ENCODE data around the gene GRSF1.
"Not testable (repeated sequence)": the region's sequence is repeated elsewhere in the genome, so short reads cannot be mapped to it uniquely, and the experiment has no call there.

GRSF1 gene

DNA sequence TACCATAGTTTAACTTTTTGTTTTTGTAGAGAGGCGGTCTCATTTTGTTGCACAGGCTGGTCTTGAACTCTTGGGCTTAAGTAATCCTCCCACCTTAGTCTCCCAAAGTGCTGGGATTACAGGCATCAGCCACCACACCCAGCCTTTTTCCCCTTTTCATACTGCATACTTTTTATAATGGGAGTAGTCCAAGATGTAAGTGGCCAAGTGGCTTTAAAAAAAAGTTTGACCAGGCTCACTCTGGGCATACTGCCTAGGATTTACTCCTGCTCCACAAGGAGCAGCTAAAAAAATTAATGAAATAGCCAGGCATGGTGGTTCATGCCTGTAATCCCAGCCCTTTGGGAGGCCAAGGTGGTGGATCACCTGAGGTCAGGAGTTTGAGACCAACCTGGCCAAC, 6.0 kb downstream of the GRSF1 start:
- DNase-seq (ENCODE audit: low read depth): no peak

DNA sequence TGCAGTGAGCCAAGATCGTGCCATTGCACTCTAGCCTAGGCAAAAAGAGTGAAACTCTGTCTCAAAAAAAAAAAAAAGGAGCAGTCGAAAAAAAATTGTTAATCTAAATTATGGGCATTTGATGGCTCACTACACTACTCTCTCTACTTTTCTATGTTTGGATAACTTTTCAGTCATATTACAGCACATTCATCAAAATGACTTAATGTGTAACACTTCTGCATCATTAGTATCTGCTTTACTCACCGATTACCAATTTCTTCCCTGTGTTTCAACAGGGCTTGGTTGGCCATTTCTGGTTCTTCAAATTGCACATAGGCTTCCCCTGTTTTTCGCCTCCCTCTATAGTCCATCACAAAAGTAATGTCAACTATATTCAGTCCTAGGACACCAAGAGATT, 8.4 kb downstream of the GRSF1 start:
- DNase-seq (ENCODE audit: low read depth): no peak

DNA sequence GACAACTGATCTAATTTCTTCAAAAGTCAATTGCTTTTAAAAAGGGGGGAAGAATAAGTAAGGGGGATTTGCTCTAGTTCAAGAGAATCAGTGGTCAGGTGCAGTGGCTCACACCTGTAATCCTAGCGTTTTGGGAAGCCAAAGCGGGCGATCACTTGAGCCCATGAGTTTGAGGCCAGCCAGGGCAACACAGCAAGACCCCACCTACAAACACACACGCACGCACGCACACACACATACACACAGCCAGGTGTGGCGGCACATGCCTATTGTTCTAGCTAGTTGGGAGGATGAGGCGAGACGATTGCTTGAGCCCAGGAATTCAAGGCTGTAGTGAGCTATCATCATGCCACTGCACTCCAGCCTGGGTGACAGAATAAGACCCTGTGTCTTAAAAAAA, 9.6 kb downstream of the GRSF1 start:
- DNase-seq (ENCODE audit: low read depth): no peak

DNA sequence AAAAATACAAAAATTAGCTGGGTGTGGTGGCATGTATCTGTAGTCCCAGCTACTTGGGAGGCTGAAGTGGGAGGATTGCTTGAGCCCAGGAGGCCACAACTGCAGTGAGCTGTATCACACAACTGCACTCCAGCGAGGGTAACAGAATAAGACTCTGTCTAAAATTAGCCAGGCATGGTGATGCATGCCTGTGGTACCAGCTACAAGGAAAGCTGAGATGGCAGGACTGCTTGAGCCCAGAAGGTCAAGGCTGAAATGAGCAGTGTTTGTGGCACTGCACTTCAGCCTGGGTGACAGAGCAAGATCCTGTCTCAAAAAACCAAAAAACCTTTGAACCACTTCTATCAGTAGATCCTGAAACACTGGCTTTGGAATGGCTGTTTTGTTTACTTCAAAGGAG, 10.2 kb downstream of the GRSF1 start:
- DNase-seq (ENCODE audit: low read depth): no peak

GRCh38 chr4:70829015-70829414, 10.7 kb downstream of the GRSF1 start:
- DNase-seq (ENCODE audit: low read depth): no peak

DNA sequence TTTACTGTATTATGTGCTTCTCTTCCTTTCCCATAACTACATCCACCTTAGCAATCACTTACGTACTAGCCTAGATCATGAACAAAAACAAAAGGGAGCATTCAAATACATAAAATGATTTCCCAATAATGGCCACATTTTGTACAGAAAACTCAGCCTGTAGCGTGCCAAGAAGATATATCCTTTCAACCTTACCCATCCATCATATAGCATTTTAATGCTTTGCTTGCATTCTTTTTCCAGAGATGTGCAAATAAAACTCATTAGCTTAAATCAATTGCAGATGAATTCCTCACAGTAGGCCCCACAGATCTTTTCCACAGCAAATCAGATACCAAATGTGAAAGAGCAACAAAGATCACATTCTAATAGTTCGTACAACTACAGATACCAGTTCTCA, 20.8 kb downstream of the GRSF1 start:
- DNase-seq (ENCODE audit: low read depth): no peak

GRCh38 chr4:70818173-70818855, 21.4 kb downstream of the GRSF1 start:
- DNase-seq (ENCODE audit: low read depth): no peak

- DNase-seq (ENCODE audit: low read depth): no peak
Measured at GRCh38 chr4:70816894-70817293, 22.8 kb downstream of the GRSF1 start.

- no peak for DNase-seq (ENCODE audit: low read depth)
Measured at GRCh38 chr4:70815370-70815769, 24.3 kb downstream of the GRSF1 start.

DNA sequence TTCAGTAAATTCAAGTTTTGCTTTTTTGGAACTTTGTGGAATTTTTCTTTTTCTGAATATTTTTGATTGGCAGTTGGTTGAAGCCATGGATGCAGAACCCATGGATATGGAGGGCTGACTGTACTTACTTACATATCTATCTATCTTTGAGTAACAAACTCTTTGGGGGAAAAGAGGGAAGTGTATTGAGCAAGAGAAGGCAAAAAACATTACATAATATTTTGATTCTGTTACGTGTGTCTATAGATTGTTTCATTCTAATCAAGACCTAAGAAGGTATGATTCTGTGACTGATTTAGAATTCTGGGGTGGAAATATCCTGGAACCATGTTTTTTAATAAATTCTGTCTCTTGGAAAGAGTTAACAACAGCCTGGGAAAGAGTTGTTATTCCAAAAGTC, 31.5 kb downstream of the GRSF1 start:
- DNase-seq (ENCODE audit: low read depth): no peak

DNA sequence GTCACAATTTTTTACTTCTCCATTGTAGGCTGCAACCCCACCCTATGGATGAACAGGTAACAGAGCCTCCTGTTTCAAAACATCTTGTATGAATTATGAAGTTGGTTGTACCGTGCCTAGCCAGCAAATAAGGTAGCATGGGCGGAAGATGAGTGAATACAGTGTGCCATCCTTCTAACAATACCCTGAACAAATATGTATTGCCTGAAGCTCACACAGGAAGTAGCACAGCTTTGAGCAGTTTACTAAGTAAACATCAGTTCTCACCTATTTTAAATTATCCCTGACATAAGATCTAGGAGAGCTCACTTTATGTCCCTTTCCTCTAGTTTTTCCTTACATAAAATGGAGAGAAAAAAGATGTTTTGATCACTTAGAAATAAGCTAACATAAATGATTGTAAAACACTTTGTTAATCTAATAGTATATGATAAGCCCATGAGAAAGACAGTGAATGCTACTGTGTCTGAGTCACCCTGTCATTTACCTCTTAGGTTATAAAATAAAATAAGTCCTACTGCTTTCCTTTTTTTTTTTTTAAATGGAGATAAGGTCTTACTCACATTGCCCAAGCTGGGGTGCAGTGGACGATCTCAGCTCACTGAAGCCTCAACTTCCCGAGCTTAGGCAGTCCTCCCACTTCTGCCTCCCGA, 36.6 kb downstream of the GRSF1 start:
- no peak for DNase-seq (ENCODE audit: low read depth)

DNA sequence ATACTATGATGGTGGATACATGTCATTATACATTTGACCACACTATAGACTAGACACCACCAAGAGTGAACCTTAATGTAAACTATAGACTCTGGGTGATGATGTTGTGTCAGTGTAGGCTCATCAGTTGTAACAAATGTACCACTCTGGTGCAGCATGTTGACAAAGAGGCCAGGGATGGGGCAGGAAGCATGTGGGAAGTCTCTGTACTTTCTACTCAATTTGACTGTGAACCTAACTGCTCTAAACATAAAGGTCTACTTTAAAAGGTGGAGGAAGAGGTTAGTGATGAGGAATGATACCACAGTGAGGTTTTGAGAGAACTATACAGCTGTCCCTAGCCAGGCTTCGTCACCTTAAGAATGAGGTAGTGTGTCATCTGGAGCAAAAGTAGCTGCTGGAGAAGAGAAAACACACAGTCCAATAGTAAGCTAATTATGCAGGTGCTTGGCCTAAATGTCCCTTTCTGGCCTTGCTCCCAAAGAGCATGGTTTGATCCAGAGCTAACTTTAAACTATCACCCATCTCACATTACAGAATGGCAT, 38.4 kb downstream of the GRSF1 start:
- DNase-seq (ENCODE audit: low read depth): no peak

DNA sequence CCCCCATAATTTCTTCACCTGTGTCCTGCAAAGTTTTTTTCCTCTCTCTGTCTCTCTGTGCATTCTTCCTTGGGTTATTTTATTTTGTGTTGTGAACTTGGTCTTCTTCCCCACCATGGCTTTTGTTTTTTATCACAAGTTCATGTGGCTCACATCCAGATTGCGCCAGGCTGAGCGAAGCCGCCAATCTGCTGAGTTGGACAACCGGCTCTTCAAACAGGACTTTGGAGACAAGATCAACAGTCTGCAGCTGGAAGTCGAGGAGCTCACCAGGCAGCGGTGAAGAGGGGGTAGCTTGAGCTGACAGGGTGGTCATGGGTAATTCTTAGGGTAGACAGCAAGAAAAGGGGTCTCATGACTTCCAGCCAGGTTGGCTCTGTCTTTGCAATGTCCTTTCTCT, 46.1 kb downstream of the GRSF1 start:
- no peak for DNase-seq (ENCODE audit: low read depth)

GRCh38 chr4:70788733-70789132, 51.0 kb downstream of the GRSF1 start:
- DNase-seq (ENCODE audit: low read depth): no peak

- DNase-seq (ENCODE audit: low read depth): no peak
Measured at GRCh38 chr4:70787496-70787895, 52.2 kb downstream of the GRSF1 start.

GRCh38 chr4:70783096-70783495, 56.6 kb downstream of the GRSF1 start:
- no peak for DNase-seq (ENCODE audit: low read depth)

- no peak for DNase-seq (ENCODE audit: low read depth)
Measured at GRCh38 chr4:70778888-70779422, 60.7 kb downstream of the GRSF1 start.

DNA sequence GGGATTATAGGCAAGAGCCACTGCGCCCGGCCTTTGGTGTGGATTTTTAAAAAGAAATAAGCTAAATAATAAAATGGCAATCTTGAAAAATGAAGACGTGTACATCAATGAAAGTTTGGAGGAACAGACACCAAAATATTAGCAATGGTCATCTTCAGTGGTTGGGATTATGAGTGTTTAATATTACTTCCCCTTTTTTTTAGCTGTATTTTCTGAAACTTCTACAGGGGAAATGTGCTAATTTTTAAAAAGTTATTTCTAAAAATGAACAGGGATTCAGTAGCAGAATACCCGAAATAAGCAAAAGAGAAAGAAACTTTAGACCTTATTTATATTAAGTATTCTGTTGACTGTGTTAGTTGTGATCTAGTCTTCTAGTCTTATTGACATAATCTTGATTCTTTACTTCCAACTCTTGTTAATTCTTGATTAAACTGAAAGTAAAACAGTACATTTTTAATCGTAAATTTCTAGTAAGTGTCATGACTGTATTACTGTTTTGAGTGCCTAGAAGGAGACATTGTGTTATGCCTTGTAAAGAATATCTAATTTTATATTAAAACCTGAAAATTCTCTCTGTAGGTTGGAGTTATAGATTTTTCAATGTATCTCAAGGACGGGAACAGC, 66.6 kb downstream of the GRSF1 start:
- DNase-seq (ENCODE audit: low read depth): no peak

DNA sequence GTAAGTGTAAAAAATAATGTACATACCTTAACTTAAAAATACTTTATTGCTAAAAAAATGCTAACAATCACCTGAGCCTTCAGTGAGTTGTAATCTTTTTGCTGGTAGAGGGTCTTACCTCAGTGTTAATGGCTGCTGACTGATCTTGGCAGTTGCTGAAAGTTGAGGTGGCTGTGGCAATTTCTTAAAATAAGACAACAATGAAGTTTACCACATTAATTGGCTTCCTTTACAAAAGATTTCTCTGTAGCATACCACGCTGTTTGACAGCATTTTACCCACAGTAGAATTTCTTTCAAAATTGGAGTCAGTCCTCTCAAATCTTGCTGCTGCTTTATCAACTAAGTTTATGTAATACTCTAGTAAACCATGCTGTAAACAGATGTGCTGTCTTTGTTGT, 70.3 kb downstream of the GRSF1 start:
- DNase-seq (ENCODE audit: low read depth): not testable (repeated sequence)

DNA sequence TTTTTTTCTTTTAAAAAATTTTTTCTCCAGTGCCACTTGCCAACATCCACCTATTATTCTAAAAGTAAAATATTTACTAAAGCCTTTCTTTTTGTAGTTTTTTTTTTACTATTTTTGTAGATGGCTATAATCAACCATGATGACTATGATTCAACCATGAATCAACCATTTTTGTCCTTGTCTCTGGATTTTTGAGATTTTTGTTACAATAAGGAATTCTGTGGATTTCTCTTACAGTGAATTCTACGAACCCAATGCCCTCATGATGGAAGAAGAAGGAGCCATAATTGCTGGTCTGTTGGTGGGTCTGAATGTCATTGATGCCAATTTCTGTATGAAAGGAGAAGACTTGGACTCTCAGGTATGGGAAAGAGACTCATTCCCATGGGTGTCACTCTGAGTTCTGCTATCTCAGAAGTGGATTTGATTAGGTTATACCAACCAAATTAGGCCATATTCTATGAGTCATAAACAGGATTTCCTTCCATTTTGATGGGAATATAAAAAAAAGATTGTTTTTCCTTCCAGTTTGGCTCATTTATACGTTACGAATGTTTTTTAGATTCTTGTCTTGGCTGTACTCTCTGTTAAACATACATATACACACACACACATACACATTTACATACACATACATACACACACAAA, 71.3 kb downstream of the GRSF1 start:
- no peak for DNase-seq (ENCODE audit: low read depth)
